Esophagus (tissue), 2 donors: ENCODE measurements around the gene KRT4. TPM values are rescaled to one million over a fixed set of nuclear protein-coding genes. Genes with fewer than 3 reads are reported as not detected.

Source experiments
- H3K27ac ChIP-seq, 2 donors: one replicate each; pipeline ENCODE4 v1.5.1; 2013; ENCODE audit warnings: low read depth in 2 of 2, mild to moderate bottlenecking in 2 of 2, inconsistent platforms in 1 of 2, low read length in 1 of 2, moderate library complexity in 1 of 2
- H3K27me3 ChIP-seq, 2 donors: one replicate each; pipeline ENCODE4 v1.6.1; 2013; ENCODE audit warnings: low read length in 2 of 2, control low read depth in 1 of 2, mild to moderate bottlenecking in 1 of 2; ENCODE audit not compliant: insufficient read depth in 2 of 2, control insufficient read depth in 1 of 2
- H3K36me3 ChIP-seq, 2 donors: one replicate each; pipeline ENCODE4 v1.6.1; 2013; ENCODE audit warnings: low read length in 1 of 2; ENCODE audit not compliant: control insufficient read depth in 2 of 2, insufficient read depth in 2 of 2
- H3K4me1 ChIP-seq, 2 donors: one replicate each; pipeline ENCODE4 v1.6.1; 2013; ENCODE audit warnings: low read length in 1 of 2; ENCODE audit not compliant: control insufficient read depth in 2 of 2, insufficient read depth in 2 of 2
- H3K4me3 ChIP-seq, 2 donors: one replicate each; pipeline ENCODE4 v1.5.1; 2013; ENCODE audit warnings: low read length in 2 of 2, mild to moderate bottlenecking in 2 of 2, low read depth in 1 of 2, moderate library complexity in 1 of 2
- H3K9me3 ChIP-seq, 2 donors: one replicate each; pipeline ENCODE4 v1.6.1; 2013; ENCODE audit warnings: mild to moderate bottlenecking in 2 of 2, low read depth in 1 of 2, low read length in 1 of 2, moderate library complexity in 1 of 2; ENCODE audit not compliant: control insufficient read depth in 2 of 2, insufficient read depth in 1 of 2
- WGBS, 2 donors: extraction: QIAGEN DNeasy Blood & Tissue Kit; methylation state at CpG; one replicate each; pipeline ENCODE4 v1.1.7; 2013; 5-methylcytosine and 5-hydroxymethylcytosine counted together
- polyA plus RNA-seq, 2 donors: library from polyadenylated mRNA; stranded (reverse); fragments of 200-250 nt; gene quantifications; one replicate each; pipeline ENCODE4 v1.2.3, GENCODE V29; 2013
- donor health status: healthy with polysubstance abuse.
- donor health status: Bipolar disorder and iron deficiency.

Gene KRT4
- polyA plus RNA-seq, 2 donors: 8,130 to 17,509 TPM

DNA sequence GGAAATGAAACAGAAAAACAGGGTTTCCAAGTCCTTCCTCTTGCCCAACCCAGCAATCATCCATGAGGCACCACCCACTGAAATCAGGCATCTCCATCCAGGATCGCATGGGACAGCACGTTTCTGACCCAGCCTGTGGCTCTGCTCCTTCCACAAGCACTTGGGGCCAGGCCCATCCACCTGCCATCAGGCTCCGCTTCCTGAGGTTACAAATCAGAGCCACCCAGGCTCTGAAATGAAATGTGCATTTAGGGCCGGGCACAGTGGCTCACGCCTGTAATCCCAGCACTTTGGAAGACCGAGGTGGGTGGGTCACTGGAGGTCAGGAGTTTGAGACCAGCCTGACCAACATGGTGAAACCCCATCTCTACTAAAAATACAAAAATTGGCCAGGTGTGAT, 35.6 kb upstream of the KRT4 start:
- H3K4me1 ChIP-seq: peaks cover 0 to 27% of the 10 kb centered on the region in 2 donors
- H3K27me3 ChIP-seq: no peaks in the 10 kb centered on the region
- H3K9me3 ChIP-seq: peaks cover 0 to 1% of the 10 kb centered on the region in 2 donors
- H3K4me3 ChIP-seq: no peak overlapping the region
- peak overlapping the region; percentile 81 to 86 for H3K27ac ChIP-seq
- peaks cover 0 to 1% of the 10 kb centered on the region in 2 donors for H3K36me3 ChIP-seq
- WGBS, 2 donors: 78 to 91% methylated on average over 6 of the region's 6 CpGs

DNA sequence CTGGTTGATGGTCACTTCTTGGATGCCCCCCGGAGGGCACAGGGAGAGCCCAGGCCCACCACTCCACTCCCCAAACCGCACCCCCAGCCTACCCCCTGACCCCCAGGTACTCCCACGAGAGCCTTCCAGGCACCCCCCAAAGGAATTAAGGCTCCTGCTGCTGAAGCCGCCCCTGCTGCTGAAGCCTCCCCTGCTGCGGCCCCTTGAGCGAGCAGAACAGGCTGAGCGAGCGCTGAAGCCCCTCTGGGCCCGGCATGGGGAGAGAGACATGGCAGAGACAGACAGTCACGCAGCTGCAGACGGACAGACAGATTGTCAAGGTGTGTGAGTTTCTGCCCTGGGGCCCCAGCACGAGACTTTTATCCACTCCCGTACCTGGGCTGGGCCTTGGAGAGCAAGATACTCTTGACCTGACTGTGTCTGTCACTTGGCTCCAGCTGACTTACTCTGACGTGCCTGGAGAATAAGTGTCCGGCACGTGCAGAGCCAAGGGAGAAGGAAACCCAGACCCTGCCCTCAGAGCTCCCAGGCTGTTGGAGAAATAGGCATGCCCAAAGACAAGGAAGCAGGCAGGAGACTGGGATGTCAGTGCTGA, 34.8 kb upstream of the KRT4 start, which contains the start of gene KRT78:
KRT78 (minus strand) TSS at position 334 of the 595 bp plus-strand sequence; CDS start at position 270, 64 bp downstream.
- Histone ChIP-seq H3K27me3 (no peaks in the 10 kb centered on the region), H3K27ac (peak within 1 kb of the TSS; percentile 81 to 93)
- 73 to 81% methylated on average over 16 of the region's 16 CpGs for WGBS, 2 donors

DNA sequence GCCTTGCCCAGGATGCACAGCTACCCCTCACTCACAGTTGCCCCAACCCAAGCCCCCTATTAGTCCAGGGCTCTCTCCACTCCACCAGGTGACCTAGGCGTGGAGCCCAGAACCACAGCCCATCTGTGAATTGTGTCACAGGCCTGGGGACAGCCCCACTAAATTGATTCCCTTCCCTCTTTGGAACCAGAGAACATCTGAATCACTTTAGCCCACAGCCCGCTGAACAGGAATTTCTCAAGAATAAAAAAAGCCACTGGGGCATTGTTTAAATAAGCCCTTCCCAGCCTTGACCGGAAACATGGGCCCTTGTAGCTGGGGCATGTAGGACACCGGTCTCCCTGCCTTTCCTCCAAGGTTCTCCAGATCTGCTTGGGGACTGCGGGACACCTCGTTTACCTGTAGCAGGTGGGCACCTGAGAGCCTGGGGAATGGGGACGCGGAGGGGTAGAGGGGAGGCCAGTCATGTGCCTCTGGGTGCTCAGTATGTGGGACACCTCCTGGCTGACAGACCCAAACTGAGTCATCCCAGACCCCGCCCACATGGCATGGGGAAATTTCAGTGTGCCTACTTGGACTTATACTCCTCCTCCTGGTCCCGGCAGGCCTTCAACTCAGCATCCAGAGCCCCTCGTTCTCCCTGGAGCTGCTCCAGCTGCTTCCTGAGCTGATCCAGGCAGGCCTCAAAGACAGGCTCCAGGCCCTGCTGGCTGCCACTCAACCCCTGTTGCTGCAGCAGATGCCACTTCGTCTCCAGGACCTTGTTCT, 33.6 kb upstream of the KRT4 start:
- Histone ChIP-seq H3K9me3 (peaks cover 0 to 2% of the 10 kb centered on the region in 2 donors), H3K27ac (peak overlapping the region; percentile 81 to 93), H3K27me3 (no peaks in the 10 kb centered on the region), H3K4me1 (peaks cover 0 to 24% of the 10 kb centered on the region in 2 donors), H3K36me3 (peaks cover 0 to 5% of the 10 kb centered on the region in 2 donors), H3K4me3 (peak overlapping the region; percentile 47 to 52)
- WGBS, 2 donors: 60 to 71% methylated on average over 12 of the region's 12 CpGs

More for the DNA sequence above, 34.8 kb upstream of the KRT4 start, which contains the start of gene KRT78:
- Histone ChIP-seq H3K4me1 (peaks cover 0 to 28% of the 10 kb centered on the region in 2 donors), H3K36me3 (peaks cover 0 to 4% of the 10 kb centered on the region in 2 donors), H3K9me3 (peaks cover 0 to 2% of the 10 kb centered on the region in 2 donors), H3K4me3 (peak within 1 kb of the TSS; percentile 47 to 52)

DNA sequence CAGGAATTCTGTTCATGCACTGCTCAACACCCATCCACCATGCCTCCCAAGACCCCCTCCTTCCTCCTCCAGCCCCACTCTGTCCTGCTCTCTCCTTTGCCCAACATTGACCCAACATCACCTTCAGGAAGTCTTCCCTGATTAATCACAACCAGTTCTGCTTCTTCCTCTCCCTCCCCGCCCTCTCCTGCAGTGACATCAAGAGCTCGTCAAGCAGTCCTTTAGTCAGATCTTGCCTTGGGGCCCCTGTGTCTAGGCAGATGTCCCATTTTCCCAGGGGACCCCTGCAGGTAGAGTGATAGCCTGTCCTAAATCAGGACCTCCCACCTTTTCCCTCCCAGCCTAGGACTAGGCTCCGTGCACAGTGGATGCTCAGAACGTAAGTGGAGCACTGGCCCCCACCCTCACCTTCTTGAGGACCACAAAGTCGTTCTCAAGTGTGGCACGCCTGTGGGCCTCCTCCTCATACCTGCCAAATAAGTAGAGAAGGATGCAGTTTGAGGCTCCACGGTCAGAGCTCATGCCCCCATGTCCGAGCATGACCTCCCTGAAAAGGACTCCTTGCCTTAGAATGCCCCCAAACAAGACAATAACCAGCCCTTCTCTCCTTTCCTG, 32.5 kb upstream of the KRT4 start:
- H3K4me1 ChIP-seq: peaks cover 0 to 23% of the 10 kb centered on the region in 2 donors
- H3K27me3 ChIP-seq: no peaks in the 10 kb centered on the region
- H3K27ac ChIP-seq: peak overlapping the region; percentile 81 to 93
- H3K9me3 ChIP-seq: peaks cover 0 to 2% of the 10 kb centered on the region in 2 donors
- peak overlapping the region; percentile 47 to 52 for H3K4me3 ChIP-seq
- H3K36me3 ChIP-seq: peaks cover 0 to 5% of the 10 kb centered on the region in 2 donors
- WGBS, 2 donors: 76 to 79% methylated on average over 8 of the region's 8 CpGs

DNA sequence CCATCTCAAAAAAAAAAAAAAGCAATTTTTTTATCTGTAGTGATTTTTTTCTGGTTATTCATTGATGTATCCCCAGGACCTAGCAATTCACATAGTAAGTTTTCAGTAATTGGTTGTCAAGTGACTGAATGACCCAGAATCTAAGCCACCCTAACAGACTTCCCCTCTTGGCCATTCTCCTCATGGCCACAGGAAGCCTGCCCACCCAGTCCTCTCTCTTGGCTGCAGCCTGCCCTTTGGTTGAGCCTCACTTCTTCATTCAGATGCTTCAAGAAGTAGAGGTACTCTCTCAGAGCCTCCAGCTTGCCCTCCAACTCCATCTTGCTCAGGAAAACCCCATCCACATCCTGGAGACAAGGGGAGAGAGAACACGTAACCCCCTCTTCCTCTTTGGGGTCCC, 32.0 kb upstream of the KRT4 start:
- peaks cover 0 to 5% of the 10 kb centered on the region in 2 donors for H3K36me3 ChIP-seq
- H3K9me3 ChIP-seq: peaks cover 0 to 2% of the 10 kb centered on the region in 2 donors
- peak overlapping the region in 1 of 2 donors; percentile 80 for H3K27ac ChIP-seq
- WGBS, 2 donors: 82 to 89% methylated on average over 1 of the region's 1 CpG
- H3K4me3 ChIP-seq: peak overlapping the region in 1 of 2 donors; percentile 12
- no peaks in the 10 kb centered on the region for H3K27me3 ChIP-seq
- peaks cover 0 to 21% of the 10 kb centered on the region in 2 donors for H3K4me1 ChIP-seq

DNA sequence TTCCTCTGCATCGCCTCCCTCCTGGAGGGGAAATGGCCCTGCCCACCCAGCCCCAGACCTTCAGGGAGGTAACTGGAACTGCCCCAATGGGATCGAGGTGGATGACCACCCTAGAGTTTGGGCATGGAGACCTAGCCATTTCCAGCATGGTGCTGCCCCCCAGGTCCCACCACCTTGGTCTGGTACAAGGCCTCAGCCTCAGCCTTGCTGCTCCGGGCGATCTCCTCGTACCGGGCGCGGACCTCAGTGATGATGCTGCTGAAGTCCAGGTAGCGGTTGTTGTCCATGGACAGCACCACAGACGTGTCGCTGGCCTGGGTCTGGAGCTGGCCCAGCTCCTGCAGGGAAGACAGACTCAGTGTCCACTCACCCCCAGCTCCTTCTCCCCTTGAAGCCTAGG, 30.5 kb upstream of the KRT4 start:
- Histone ChIP-seq H3K27ac (no peak overlapping the region), H3K4me1 (peaks cover 0 to 21% of the 10 kb centered on the region in 2 donors), H3K36me3 (peaks cover 0 to 5% of the 10 kb centered on the region in 2 donors), H3K9me3 (peaks cover 0 to 2% of the 10 kb centered on the region in 2 donors), H3K4me3 (peak overlapping the region in 1 of 2 donors; percentile 21), H3K27me3 (no peaks in the 10 kb centered on the region)
- WGBS, 2 donors: 95% methylated on average over 11 of the region's 11 CpGs

DNA sequence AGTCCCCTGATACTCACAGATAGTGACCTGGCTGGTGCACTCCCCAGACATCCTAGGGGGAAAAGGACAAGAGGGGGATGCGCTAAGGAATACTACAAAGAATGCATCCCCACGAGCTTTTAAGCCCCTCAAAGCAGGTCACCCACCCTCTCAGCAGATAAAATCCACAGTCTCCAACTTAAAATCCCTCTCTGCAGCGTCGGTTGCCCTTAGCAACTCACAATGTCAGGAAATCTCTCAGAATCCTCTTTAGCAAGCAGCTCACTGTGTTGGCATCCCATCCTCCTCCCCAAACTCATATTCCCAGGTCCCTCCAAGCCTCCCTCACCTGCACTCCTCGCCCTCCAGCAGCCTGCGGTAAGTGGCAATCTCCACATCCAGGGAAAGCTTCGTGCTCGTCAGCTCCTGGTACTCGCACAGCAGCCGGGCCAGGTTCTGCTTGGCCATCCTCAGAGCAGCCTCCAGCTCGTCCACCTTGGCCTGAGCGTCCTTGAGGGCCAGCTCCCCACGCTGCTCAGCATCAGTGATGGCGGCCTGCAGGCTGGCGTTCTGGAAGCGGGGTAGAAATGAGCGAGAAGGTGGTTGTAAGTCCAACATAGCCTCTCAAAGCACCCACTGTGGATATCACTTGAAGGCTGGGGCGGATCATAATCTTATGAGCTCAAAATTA, 25.7 kb upstream of the KRT4 start:
- Histone ChIP-seq H3K4me1 (peaks cover 0 to 2% of the 10 kb centered on the region in 2 donors), H3K9me3 (peaks cover 0 to under 1% of the 10 kb centered on the region in 2 donors), H3K4me3 (no peak overlapping the region), H3K27ac (no peak overlapping the region), H3K36me3 (peaks cover 0 to 5% of the 10 kb centered on the region in 2 donors), H3K27me3 (no peaks in the 10 kb centered on the region)
- whole genome bisulfite sequencing, 2 donors: 84% methylated on average over 18 of the region's 18 CpGs

DNA sequence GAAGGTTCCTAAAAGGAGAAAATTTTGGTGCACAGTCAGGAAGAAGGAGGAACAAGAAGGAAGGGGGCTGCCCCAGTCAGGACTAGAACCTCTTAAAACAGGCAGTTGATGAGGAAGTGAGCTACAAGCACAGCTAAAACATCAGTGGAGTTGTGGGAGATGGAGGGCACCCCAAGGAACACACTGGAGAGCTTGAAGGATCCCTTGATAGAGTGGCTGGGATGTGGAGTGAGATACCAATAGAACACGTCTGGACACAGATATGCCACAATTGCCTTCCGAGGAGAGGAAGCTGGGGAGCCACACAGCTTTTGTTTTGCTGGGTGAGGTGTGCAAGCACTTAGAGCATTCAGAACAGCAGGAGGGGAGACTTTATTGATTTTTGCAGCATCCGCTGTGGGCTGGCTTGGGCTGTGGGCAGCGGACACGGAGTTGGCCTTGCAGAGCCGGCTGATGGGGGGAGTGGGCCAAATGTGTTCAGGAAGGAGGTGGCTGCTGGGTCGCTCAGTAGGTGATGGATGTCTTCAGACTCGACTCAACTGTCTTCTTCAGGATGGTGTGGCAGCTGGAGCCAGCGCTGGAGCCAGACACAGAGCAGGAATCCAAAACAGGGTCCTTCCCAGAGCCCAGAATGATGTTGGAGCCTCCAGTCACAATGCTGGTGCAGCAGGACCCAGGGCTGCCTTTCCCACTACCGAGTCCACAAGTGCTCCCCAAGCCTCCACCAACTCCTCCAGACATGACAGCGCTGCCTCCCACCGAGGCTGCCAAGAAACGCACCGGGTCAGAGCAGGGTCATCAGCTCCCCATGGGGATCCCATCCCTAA, 24.9 kb upstream of the KRT4 start:
- 61 to 70% methylated on average over 14 of the region's 14 CpGs for WGBS, 2 donors
- H3K27me3 ChIP-seq: no peaks in the 10 kb centered on the region
- H3K4me1 ChIP-seq: no peaks in the 10 kb centered on the region
- H3K4me3 ChIP-seq: no peak overlapping the region
- H3K27ac ChIP-seq: no peak overlapping the region
- no peaks in the 10 kb centered on the region for H3K9me3 ChIP-seq
- H3K36me3 ChIP-seq: peaks cover 0 to 2% of the 10 kb centered on the region in 2 donors
